NCI-H345 (cell line): ENCODE measurements around the gene CDKN1C.
A peak's percentile ranks its signal among the peaks of the same experiment; 100 is the strongest.

Source experiments
- DNase-seq: peaks from one replicate; lab custom pipeline; 2025; lab: John Stamatoyannopoulos, UW

CDKN1C gene

GRCh38 chr11:2885678-2886081, at the start of gene CDKN1C:
Gene CDKN1C, minus strand, starts transcription at chr11:2885775. Its CDS starts 319 bp downstream, at chr11:2885456.
- DNase-seq = peak; percentile 87

GRCh38 chr11:2934611-2935239, 49.1 kb upstream of the CDKN1C start:
- no peak for DNase-seq

- no peak for DNase-seq
These were observed 48.5 kb upstream of the CDKN1C start for GRCh38 chr11:2934021-2934550.

- no peak for DNase-seq
These were observed 47.9 kb upstream of the CDKN1C start for GRCh38 chr11:2933375-2934020.

- DNase-seq = no peak
These were observed 47.3 kb upstream of the CDKN1C start for GRCh38 chr11:2932850-2933251.

GRCh38 chr11:2931771-2932738, 46.5 kb upstream of the CDKN1C start:
- no peak for DNase-seq

- no peak for DNase-seq
These were observed 45.8 kb upstream of the CDKN1C start for GRCh38 chr11:2931420-2931746.

GRCh38 chr11:2930704-2931419, 45.3 kb upstream of the CDKN1C start:
- peak; percentile 58 for DNase-seq

GRCh38 chr11:2929950-2930703, 44.6 kb upstream of the CDKN1C start:
- DNase-seq = peak; percentile 58

GRCh38 chr11:2929531-2929949, 44.0 kb upstream of the CDKN1C start:
- no peak for DNase-seq

- peak; percentile 64 for DNase-seq
These were observed 43.3 kb upstream of the CDKN1C start, which contains the start of gene PHLDA2 for GRCh38 chr11:2928605-2929530. Gene PHLDA2, minus strand, starts transcription at chr11:2929420. Its CDS starts 56 bp downstream, at chr11:2929364.

GRCh38 chr11:2927851-2928604, 42.5 kb upstream of the CDKN1C start:
- DNase-seq = no peak

GRCh38 chr11:2927121-2927800, 41.7 kb upstream of the CDKN1C start:
- no peak for DNase-seq

GRCh38 chr11:2926611-2927051, 41.1 kb upstream of the CDKN1C start:
- DNase-seq = no peak

GRCh38 chr11:2924821-2925675, 39.5 kb upstream of the CDKN1C start:
- DNase-seq = no peak

- DNase-seq = no peak
These were observed 38.8 kb upstream of the CDKN1C start for GRCh38 chr11:2924381-2924780.
